ENCODE results near the gene DDX5. TPM values are rescaled to one million over a fixed set of nuclear protein-coding genes. Genes with fewer than 3 reads are reported as not detected.

The DDX5 gene
- total RNA-seq, 4 donors from 2014 or later = 347 to 847 (median 488) TPM

GRCh38 chr17:64506576-64507412 lies 705 bp upstream of the DDX5 start, which contains the start of gene CEP95:
CEP95 (plus strand) TSS chr17:64506977; CDS start chr17:64507098, 121 bp downstream.
- intact Hi-C loops (cut with DNase I) = no loop called here
- Histone ChIP-seq H3K4me1 (peaks cover 28 to 52% (median 37%) of the 10 kb centered on the region in 3 donors), H3K9me3 (no peaks in the 10 kb centered on the region), H3K27me3 (no peaks in the 10 kb centered on the region), H3K27ac (peak within 1 kb of the TSS; percentile 99 to 100 (median 100)), H3K36me3 (peaks cover 7 to 64% (median 30%) of the 10 kb centered on the region in 3 donors), H3K4me3 (peak within 1 kb of the TSS; percentile 82 to 100 (median 89))
- DNase-seq = peak; percentile 98
- TF ChIP-seq POLR2A (IDR thresholded peaks at IDR 0.05) = peak in 2 of 4 donors; percentile 85 to 90
- TF ChIP-seq, protein P1, sequence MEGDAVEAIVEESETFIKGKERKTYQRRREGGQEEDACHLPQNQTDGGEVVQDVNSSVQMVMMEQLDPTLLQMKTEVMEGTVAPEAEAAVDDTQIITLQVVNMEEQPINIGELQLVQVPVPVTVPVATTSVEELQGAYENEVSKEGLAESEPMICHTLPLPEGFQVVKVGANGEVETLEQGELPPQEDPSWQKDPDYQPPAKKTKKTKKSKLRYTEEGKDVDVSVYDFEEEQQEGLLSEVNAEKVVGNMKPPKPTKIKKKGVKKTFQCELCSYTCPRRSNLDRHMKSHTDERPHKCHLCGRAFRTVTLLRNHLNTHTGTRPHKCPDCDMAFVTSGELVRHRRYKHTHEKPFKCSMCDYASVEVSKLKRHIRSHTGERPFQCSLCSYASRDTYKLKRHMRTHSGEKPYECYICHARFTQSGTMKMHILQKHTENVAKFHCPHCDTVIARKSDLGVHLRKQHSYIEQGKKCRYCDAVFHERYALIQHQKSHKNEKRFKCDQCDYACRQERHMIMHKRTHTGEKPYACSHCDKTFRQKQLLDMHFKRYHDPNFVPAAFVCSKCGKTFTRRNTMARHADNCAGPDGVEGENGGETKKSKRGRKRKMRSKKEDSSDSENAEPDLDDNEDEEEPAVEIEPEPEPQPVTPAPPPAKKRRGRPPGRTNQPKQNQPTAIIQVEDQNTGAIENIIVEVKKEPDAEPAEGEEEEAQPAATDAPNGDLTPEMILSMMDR (IDR thresholded peaks at IDR 0.05) = peak in 1 of 6 experiments; percentile 21
- 0 to 1% methylated on average over 6 to 17 of the region's 77 CpGs for WGBS, 2 donors

DNA sequence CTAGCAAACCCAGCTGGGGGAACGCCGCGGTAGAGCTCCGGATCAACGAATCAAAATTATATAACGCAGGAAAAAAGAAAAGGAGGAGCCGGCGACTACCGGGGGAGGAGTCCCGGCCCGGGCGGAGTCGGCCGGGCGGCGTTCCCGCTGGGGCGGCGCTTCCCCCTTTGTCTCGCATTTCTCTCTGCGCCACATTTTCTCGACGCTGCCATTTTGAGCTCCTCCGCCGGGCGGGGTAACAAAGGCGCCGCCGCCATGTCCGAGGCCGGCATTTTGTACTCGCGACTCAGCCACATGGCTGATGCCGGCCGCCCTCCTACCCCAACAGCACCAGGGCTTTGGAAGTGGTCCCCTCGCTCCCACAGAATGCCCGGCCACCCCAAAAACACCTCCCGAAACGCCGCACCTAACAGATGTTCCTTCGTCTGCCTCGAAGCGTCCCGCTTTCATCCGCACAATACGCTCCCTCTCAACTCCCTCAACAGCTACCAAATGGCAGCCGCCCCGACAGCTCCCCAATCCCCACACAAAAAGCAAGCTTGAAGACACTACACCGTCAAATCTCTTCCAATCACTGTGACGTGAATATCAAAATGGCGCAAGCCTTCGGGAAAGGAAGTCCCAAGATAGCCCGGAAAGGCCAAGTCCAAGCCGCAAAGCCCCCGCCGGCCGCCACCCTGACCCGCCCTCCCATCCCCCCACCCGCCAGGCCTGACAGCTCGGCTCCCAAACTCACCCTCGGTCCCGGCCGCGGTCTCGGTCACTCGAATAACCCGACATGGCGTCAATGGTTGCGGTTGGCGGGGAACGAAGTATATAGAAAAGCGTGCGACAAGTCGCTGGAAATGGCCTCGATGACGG lies 519 bp downstream of the DDX5 start:
- peak overlapping the region; percentile 99 to 100 (median 100) for H3K27ac ChIP-seq
- DNase-seq = peak; percentile 76

GRCh38 chr17:64504769-64505339 lies 1.2 kb downstream of the DDX5 start:
- peaks cover 28 to 72% (median 53%) of the 10 kb centered on the region in 3 donors for H3K4me1 ChIP-seq
- H3K36me3 ChIP-seq = peaks cover 24 to 64% (median 38%) of the 10 kb centered on the region in 3 donors
- no peak for TF ChIP-seq POLR2A (IDR thresholded peaks at IDR 0.05)
- TF ChIP-seq, protein P1 (IDR thresholded peaks at IDR 0.05) = no peak
- DNase-seq = no peak
- peak overlapping the region; percentile 82 to 100 (median 89) for H3K4me3 ChIP-seq
- no peaks in the 10 kb centered on the region for H3K9me3 ChIP-seq
- H3K27ac ChIP-seq = peak overlapping the region; percentile 99 to 100 (median 100)
- 0% methylated on average over 12 to 13 of the region's 13 CpGs for WGBS, 2 donors
- H3K27me3 ChIP-seq = no peaks in the 10 kb centered on the region
- intact Hi-C loops (cut with DNase I) = no loop called here

More for the DNA sequence above, 519 bp downstream of the DDX5 start:
- Histone ChIP-seq H3K36me3 (peaks cover 17 to 64% (median 33%) of the 10 kb centered on the region in 3 donors), H3K4me1 (peaks cover 28 to 64% (median 46%) of the 10 kb centered on the region in 3 donors), H3K4me3 (peak overlapping the region; percentile 82 to 100 (median 89)), H3K27me3 (no peaks in the 10 kb centered on the region), H3K9me3 (no peaks in the 10 kb centered on the region)
- TF ChIP-seq POLR2A (IDR thresholded peaks at IDR 0.05) = peak in 3 of 4 donors; percentile 29 to 77 (median 40)
- TF ChIP-seq, protein P1 (IDR thresholded peaks at IDR 0.05) = peak in 1 of 6 experiments; percentile 14
- WGBS, 2 donors = 0 to 1% methylated on average over 19 to 37 of the region's 76 CpGs
- intact Hi-C loops (cut with DNase I) = no loop called here

- peak overlapping the region; percentile 82 to 100 (median 89) for H3K4me3 ChIP-seq
- no peaks in the 10 kb centered on the region for H3K9me3 ChIP-seq
- no peak for TF ChIP-seq POLR2A (IDR thresholded peaks at IDR 0.05)
- TF ChIP-seq, protein P1 (IDR thresholded peaks at IDR 0.05) = no peak
- intact Hi-C loops (cut with DNase I) = no loop called here
- DNase-seq = no peak
- peaks cover 25 to 64% (median 46%) of the 10 kb centered on the region in 3 donors for H3K36me3 ChIP-seq
- whole genome bisulfite sequencing, 2 donors = 12 to 15% methylated on average over 7 of the region's 7 CpGs
- peaks cover 28 to 73% (median 50%) of the 10 kb centered on the region in 3 donors for H3K4me1 ChIP-seq
- peak overlapping the region; percentile 99 to 100 (median 100) for H3K27ac ChIP-seq
- no peaks in the 10 kb centered on the region for H3K27me3 ChIP-seq
Observed at GRCh38 chr17:64503821-64504768, 2.0 kb downstream of the DDX5 start.

All from esophagus squamous epithelium (tissue), 5 donors.